GM12875 (cell line): Measurements from ENCODE around the gene TPTE2.

Experiments
- H3K4me3 ChIP-seq: one replicate; pipeline ENCODE4 v1.5.1; 2011; ENCODE audit warnings: low read depth, low read length, control low read depth
- CTCF ChIP-seq: IDR thresholded peaks from 2 replicates; pipeline ENCODE4 v1.5.1; 2011; ENCODE audit warnings: low read depth, mild to moderate bottlenecking, control low read depth, inconsistent platforms, low read length, moderate library complexity, borderline replicate concordance; ENCODE audit not compliant: insufficient read depth

Gene TPTE2

GRCh38 chr13:19382111-19382510, 179.2 kb downstream of the TPTE2 start:
- no peak for TF ChIP-seq CTCF
- no peak overlapping the region for H3K4me3 ChIP-seq
